ENCODE results near the gene ZNF213. TPM values are rescaled to one million over a fixed set of nuclear protein-coding genes. Genes with fewer than 3 reads are reported as not detected.

ZNF213 gene
- total RNA-seq, 1 experiment from 2014 or later: 15.9 TPM

DNA sequence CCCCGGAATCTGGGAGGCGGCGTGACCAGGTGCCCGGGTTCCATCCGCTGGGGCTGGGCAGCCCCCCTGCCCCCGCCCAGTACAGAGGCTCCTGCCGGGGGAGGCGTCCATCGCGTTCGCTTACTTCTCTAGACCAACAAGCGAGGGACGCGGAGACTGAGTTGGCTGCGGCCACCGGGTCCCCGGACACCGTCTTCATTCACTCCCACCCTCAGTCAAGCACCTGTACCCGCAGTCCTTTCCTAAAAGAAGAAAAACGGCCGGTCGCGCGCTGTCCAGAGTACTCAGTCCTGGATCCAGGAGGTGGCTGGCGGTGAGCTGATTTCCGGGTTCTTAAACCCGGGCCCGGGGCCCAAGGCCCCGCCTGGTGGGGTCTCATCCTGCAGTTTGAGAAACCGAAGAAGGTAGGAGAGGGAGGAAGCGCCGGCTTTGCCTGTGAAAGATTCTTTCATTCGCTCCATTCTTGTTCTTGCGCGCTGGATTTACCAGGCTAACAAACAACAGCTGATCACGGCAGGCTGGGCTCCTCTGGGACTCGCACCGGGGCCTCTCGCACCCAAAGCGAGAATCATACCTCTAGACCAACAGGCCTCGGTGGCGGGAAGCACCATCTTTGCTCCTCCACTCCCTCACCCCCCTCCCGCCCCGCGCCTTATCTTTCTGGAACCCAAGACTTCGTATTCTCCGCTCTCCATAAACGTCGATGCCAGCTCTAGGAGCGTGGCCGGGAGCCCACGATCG is 35.8 kb downstream of the ZNF213 start:
- H3F3A ChIP-seq (ENCODE audit: insufficient read depth, low read depth): peaks cover 23% of the 10 kb centered on the region
- no peak overlapping the region for H3K4me2 ChIP-seq

GRCh38 chr16:3171181-3171854 is 36.5 kb downstream of the ZNF213 start:
- Histone ChIP-seq H3K4me3 (peak overlapping the region; percentile 25; the same call in 1 of the 2 replicates), H3K36me3 (ENCODE audit: low read depth) (no peaks in the 10 kb centered on the region), H3K4me1 (replicated peaks; ENCODE audit: insufficient read depth) (peaks cover 11% of the 10 kb centered on the region), H3K79me2 (ENCODE audit: low read depth) (no peaks in the 10 kb centered on the region), H3K27ac (no peak overlapping the region), H4K20me1 (ENCODE audit: insufficient read depth) (no peaks in the 10 kb centered on the region), H3K4me2 (peak overlapping the region; percentile 74), H3K9me3 (ENCODE audit: insufficient read depth, low read depth) (no peaks in the 10 kb centered on the region), H3K9me2 (ENCODE audit: insufficient read depth) (no peaks in the 10 kb centered on the region), H2AFZ (0 out of 2 replicates have a peak overlapping the region, but pooled peaks have one; percentile 71), H3K27me3 (ENCODE audit: insufficient read depth, low read depth) (no peaks in the 10 kb centered on the region), H3F3A (ENCODE audit: insufficient read depth, low read depth) (peaks cover 28% of the 10 kb centered on the region)
- POLR2A ChIA-PET (ENCODE audit: unreplicated experiment): interaction anchor here (0.7 kb wide), 1 partner anchor 92 kb away, joined by 19 read pairs; no protein-coding TSS in a partner anchor
- BruUV-seq (replicated peaks): no TSS peak
- TF ChIP-seq, protein P1, sequence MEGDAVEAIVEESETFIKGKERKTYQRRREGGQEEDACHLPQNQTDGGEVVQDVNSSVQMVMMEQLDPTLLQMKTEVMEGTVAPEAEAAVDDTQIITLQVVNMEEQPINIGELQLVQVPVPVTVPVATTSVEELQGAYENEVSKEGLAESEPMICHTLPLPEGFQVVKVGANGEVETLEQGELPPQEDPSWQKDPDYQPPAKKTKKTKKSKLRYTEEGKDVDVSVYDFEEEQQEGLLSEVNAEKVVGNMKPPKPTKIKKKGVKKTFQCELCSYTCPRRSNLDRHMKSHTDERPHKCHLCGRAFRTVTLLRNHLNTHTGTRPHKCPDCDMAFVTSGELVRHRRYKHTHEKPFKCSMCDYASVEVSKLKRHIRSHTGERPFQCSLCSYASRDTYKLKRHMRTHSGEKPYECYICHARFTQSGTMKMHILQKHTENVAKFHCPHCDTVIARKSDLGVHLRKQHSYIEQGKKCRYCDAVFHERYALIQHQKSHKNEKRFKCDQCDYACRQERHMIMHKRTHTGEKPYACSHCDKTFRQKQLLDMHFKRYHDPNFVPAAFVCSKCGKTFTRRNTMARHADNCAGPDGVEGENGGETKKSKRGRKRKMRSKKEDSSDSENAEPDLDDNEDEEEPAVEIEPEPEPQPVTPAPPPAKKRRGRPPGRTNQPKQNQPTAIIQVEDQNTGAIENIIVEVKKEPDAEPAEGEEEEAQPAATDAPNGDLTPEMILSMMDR (conservative IDR thresholded peaks at IDR 0.05): no peak
- intact Hi-C loops (cut with micrococcal nuclease; ENCODE audit: unreplicated experiment): no loop called here
- peak in 1 of 2 experiments; percentile 52 for DNase-seq
- CTCF ChIA-PET: interaction anchor here (1.1 kb wide), 1 partner anchor 42 kb away, joined by 4 read pairs; no protein-coding TSS in a partner anchor

More for the DNA sequence above, 35.8 kb downstream of the ZNF213 start:
- Histone ChIP-seq H3K27ac (no peak overlapping the region), H3K4me3 (no peak overlapping the region), H4K20me1 (ENCODE audit: insufficient read depth) (no peaks in the 10 kb centered on the region), H3K79me2 (ENCODE audit: low read depth) (no peaks in the 10 kb centered on the region), H3K36me3 (ENCODE audit: low read depth) (no peaks in the 10 kb centered on the region), H3K9me2 (ENCODE audit: insufficient read depth) (no peaks in the 10 kb centered on the region), H3K9me3 (ENCODE audit: insufficient read depth, low read depth) (no peaks in the 10 kb centered on the region), H3K27me3 (ENCODE audit: insufficient read depth, low read depth) (no peaks in the 10 kb centered on the region), H2AFZ (no peak overlapping the region), H3K4me1 (replicated peaks; ENCODE audit: insufficient read depth) (peaks cover 11% of the 10 kb centered on the region)
- intact Hi-C loops (cut with micrococcal nuclease; ENCODE audit: unreplicated experiment): no loop called here
- no peak for DNase-seq
- BruUV-seq (replicated peaks): no TSS peak
- no peak for TF ChIP-seq EZH2 (IDR thresholded peaks at IDR 0.05; ENCODE audit: low read depth)
- TF ChIP-seq, protein P1 (conservative IDR thresholded peaks at IDR 0.05): no peak
- ChIA-PET POLR2A (ENCODE audit: unreplicated experiment) (interaction anchor here (0.6 to 0.7 kb wide), 2 partner anchors 92 to 303 kb away, joined by 3 to 19 read pairs; no protein-coding TSS in a partner anchor), CTCF (interaction anchor here (0.7 kb wide), 1 partner anchor 139 kb away, joined by 3 read pairs; no protein-coding TSS in a partner anchor)

GRCh38 chr16:3171855-3172593 is 37.2 kb downstream of the ZNF213 start:
- peak overlapping the region; percentile 74 for H3K4me2 ChIP-seq
- H4K20me1 ChIP-seq (ENCODE audit: insufficient read depth): no peaks in the 10 kb centered on the region
- intact Hi-C loops (cut with micrococcal nuclease; ENCODE audit: unreplicated experiment): no loop called here
- no peaks in the 10 kb centered on the region for H3K36me3 ChIP-seq (ENCODE audit: low read depth)
- H3K79me2 ChIP-seq (ENCODE audit: low read depth): no peaks in the 10 kb centered on the region
- peak overlapping the region; percentile 25; the same call in 1 of the 2 replicates for H3K4me3 ChIP-seq
- peak overlapping the region; percentile 71; the same call in 1 of the 2 replicates for H2AFZ ChIP-seq
- peaks cover 7% of the 10 kb centered on the region for H3K4me1 ChIP-seq (replicated peaks; ENCODE audit: insufficient read depth)
- H3F3A ChIP-seq (ENCODE audit: insufficient read depth, low read depth): peaks cover 22% of the 10 kb centered on the region
- no peak overlapping the region for H3K27ac ChIP-seq
- no peak for DNase-seq
- ChIA-PET POLR2A (ENCODE audit: unreplicated experiment) (no interaction called here), CTCF (interaction anchor here (1.1 kb wide), 1 partner anchor 43 kb away, joined by 4 read pairs; no protein-coding TSS in a partner anchor)
- H3K9me3 ChIP-seq (ENCODE audit: insufficient read depth, low read depth): no peaks in the 10 kb centered on the region
- no peaks in the 10 kb centered on the region for H3K9me2 ChIP-seq (ENCODE audit: insufficient read depth)
- H3K27me3 ChIP-seq (ENCODE audit: insufficient read depth, low read depth): no peaks in the 10 kb centered on the region
- BruUV-seq (replicated peaks): no TSS peak
- TF ChIP-seq, protein P1 (conservative IDR thresholded peaks at IDR 0.05): no peak
- TF ChIP-seq EZH2 (IDR thresholded peaks at IDR 0.05; ENCODE audit: low read depth): no peak
